Esophagus squamous epithelium (tissue), 4 donors: ENCODE measurements around the gene GRIP1.

Experiments used
- POLR2A ChIP-seq, 4 donors: fragments of 450-650 bp; IDR thresholded peaks; one replicate each; pipeline ENCODE4 v1.6.1; 2017; ENCODE audit warnings: antibody characterized with exemption in 4 of 4, mild to moderate bottlenecking in 4 of 4, moderate library complexity in 3 of 4
- TF ChIP-seq, protein P1 (sequence below), 6 experiments: fragments of 450-650 bp in 4 of 6; fragments of 200-600 bp in 2 of 6; sonication (generic) in 2 of 6; IDR thresholded peaks; one replicate each; pipeline ENCODE4 v1.5.1; 2016 to 2019; ENCODE audit warnings: antibody characterized with exemption in 6 of 6, mild to moderate bottlenecking in 4 of 6, moderate library complexity in 4 of 6

DNA sequence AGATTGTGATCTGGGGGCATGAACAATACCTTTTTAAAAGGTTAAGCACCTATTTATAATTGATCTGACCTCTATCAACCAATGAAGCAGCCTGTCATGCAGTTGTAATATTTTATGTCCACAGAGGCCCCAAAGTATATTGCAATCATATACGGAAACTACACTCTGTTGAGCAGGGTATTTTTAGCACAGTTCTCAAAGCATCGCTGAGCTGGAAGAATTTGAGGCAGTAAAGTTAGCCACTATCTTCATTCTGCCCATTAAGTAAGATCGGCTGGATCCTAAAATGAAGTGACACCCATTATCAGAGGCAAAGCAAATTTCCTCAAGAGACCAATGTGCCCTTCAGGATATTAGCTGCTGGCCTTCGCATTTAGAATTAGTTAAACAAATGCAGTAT is 47.7 kb upstream of the GRIP1 start:
- TF ChIP-seq, protein P1, sequence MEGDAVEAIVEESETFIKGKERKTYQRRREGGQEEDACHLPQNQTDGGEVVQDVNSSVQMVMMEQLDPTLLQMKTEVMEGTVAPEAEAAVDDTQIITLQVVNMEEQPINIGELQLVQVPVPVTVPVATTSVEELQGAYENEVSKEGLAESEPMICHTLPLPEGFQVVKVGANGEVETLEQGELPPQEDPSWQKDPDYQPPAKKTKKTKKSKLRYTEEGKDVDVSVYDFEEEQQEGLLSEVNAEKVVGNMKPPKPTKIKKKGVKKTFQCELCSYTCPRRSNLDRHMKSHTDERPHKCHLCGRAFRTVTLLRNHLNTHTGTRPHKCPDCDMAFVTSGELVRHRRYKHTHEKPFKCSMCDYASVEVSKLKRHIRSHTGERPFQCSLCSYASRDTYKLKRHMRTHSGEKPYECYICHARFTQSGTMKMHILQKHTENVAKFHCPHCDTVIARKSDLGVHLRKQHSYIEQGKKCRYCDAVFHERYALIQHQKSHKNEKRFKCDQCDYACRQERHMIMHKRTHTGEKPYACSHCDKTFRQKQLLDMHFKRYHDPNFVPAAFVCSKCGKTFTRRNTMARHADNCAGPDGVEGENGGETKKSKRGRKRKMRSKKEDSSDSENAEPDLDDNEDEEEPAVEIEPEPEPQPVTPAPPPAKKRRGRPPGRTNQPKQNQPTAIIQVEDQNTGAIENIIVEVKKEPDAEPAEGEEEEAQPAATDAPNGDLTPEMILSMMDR (IDR thresholded peaks at IDR 0.05) = no peak
- TF ChIP-seq POLR2A (IDR thresholded peaks at IDR 0.05) = no peak
